ENCODE results near the gene CELSR1.
A peak's percentile ranks its signal among the peaks of the same experiment; 100 is the strongest.

Gene CELSR1

DNA sequence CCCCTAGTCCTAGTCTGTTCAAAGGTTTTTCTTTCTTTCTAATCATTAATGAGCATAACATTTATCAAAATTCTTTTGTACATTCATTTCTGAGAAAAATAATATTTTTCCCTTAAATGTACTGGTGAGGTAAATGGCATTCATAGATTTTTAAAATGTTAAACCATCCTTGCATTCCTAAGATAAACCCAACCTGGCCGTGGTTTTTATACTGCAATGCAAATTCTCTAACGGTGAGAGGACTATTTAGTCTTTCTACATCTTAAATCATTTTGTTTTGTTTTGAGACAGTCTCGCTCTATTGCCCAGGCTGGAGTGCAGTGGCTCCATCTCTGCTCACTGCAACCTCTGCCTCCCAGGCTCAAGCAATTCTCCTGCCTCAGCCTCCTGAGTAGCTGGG is 161.3 kb downstream of the CELSR1 start:
- DNase-seq (ENCODE audit: low spot score) = no peak

DNA sequence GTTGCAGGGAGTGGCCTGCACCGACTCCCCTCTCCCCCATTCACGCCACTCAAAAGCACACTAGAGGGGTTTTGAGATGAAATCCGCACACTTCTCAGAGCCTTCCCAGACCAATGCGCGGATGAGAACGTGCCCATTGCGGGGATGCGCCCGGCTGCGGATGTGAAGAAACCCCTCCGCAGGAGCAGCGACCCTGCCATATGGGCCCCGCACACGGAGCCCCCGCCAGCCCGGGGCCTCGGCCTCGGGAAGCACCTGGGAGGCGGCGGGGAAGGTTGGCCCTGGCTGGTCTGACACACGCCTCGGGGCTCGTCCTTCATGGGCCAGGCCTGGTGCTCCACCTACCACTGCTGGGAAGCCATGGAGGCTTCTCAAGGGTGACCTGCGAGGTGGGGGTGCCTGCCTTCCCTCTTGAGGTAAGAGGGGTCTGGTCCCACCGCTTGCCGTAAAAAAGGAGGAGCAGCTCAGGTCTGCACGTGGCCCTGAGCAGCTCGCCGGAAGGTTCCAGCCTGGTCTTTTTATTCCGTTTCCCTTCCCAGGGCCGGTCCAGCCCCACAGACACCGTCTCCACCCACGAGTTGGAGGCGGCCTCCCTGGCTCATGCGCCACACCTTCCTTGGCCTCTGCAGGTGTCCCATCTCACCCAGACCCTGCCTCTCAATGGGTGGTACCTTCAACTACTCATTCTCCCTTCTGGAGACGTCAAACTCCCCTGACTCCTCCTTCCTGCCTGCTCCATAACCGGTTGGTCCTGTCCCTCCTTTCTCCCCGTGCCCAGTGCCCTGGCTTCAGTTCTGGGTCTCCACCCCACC is 162.6 kb downstream of the CELSR1 start:
- DNase-seq (ENCODE audit: low spot score) = no peak

DNA sequence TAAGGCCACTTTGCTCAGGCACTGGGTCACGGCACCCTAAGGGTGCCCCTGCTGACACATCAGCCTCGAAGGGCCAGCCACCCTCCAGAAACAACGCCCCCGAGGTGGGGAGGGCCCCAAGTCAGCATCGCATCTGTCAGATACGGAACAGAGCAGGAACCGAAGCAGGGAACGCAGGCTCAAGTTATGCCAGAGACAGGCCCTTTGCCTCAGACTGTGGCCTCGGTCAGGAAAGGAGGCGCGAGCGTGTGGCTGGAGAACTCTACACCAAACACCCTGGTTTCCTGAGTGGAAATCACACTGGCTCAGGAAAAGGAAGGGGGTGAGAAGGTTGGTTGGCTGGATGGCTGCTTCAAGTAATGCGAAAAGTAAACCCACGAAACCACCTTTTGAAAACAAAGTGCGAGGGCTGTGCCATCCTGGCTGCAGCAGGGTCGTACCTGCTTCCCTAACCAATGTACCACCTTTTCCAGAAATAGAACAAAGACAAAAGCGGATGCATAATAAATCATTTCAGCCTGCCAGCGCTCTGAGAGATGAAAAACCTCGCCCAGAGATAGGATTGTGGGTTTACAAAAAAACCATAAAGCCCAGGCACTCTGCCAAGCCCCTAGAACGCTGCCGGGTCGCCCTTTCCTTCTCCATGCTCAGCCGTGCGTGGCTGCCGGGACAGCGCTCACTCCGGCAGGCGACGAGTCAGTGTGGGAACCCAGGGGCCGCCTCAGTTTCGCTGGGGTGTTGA is 163.3 kb downstream of the CELSR1 start:
- no peak for DNase-seq (ENCODE audit: low spot score)

DNA sequence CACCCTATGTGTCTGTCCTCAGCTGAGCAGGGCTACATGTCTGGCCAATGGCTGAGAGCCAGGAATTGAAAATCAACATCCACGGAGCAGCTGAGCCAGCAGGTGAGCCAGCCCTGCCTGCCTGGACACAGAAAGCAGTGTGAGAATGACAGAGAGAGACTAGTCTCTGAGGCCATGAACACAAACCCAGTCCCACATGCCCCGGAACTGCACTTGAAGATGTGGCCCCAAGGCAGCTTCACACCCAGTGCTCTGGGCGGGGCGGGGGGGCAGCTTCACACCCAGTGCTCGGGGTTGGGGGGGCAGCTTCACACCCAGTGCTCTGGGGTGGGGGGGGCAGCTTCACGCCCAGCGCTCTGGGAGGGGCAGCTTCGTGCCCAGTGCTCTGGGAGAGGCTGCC is 164.3 kb downstream of the CELSR1 start:
- DNase-seq (ENCODE audit: low spot score) = no peak

DNA sequence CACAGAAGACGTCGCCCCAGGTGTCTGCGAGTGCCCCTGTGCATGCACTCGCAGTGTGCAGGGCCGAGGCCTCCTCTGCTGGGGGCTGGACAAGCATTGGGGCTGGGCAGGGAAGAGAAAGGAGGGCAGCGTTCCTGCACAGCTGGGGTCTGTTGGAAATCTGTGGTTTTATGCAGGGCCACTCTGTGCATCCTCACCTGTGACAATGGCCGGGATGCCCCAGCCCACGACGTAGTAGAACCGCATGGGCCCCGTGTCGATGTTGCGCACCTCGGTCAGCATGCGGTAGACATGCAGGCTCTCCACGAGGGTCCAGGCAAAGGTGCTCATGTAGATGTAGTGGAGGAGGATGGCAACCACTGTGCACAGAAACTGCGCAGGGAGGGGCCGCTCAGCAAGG is 164.7 kb downstream of the CELSR1 start:
- DNase-seq (ENCODE audit: low spot score) = no peak

DNA sequence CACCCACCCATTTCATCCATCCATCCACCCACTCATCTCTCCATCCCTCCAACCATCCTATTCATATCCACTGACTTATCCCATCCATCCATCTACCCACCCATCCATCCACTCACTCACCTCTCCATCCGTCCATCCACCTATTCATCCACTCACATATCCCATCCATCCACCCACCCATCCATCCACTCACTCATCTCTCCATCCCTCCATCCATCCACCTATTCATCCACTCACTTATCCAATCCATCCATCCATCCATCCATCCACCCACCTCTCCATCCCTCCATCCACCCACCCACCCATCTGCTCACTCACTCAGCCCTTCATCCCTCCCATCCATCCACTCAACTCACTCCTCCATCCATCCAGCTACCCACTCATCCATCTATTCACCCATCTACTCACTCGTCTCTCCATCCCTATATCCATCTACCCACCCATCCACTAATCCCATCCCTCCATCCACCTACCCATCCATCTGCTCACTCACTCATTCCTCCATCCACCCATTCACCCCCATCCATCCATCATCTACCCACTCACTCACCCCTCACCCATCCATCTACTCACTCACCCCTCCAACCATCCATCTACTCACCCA is 165.7 kb downstream of the CELSR1 start:
- DNase-seq (ENCODE audit: low spot score) = no peak

DNA sequence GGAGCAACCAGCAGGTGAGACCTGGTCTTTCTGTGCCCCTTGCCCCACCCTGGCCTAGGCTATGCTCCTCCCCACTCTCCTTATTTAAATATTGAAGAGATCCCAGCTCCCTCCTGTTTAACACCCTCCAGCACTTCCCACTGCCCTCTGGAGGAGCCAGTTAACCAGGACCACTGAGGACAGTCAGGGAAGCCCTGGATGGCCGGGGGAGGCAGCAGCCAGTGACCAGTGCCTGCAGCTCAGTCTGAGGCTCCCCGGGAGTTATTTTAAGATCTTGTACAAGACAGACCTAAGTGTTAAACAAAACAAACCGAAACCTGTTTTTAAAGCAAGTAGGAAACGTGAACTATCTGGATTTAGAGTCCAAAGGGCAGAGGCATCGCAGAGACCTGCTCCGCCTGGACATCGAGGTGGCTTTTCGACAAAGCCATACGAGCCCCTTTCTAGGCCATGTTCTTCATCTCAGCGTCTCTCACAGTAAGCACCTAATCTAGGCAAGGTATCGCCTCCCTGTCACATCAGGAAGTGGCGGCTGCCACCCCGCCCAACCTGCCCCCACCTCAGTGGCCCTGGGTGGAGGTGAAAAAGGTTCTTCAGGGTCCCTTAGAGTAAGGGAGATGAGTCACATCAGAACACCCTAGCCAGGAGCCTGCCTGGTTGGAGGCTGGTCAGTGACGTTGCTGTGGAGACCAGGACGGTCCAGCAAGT is 166.7 kb downstream of the CELSR1 start:
- DNase-seq (ENCODE audit: low spot score) = no peak

DNA sequence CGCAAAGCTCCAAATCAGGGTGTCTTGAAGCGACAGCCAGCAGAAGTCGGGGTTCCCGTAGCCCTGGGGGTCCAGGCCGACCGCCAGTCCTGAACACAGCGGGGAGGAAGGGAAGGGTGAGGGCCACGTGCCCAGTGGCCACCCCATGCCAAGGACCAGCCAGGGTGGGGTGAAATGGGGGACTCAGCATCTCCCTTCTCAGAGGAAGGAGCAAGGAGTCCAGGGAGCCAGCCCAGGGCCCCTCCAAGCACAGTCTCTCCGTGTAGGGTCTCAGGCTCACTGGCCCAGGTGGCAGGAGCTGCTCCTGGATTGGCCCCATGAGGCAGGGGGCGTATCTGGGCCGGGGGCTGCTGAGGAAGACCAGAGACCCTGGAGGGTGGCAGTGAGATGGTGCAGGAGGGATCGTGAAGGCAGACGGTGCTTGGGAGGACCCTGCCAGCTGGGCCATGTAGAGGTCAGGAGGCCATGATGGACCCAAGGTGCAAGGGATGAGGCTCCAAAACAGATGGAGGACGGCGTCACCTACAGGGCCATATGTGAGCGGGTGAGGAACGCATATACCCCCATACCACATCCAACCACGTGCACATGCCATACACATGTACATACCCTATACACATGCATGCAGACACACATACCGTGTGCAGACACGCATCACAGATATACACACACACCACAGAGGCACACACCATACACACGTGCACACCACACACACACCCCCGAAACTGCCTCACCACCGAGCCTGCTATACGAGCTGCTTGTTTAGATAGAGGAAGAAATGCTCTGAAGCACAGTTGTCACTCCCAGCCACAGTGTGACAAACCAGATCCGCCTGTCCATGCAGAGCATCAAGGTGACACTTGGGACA is 167.5 kb downstream of the CELSR1 start:
- no peak for DNase-seq (ENCODE audit: low spot score)

DNA sequence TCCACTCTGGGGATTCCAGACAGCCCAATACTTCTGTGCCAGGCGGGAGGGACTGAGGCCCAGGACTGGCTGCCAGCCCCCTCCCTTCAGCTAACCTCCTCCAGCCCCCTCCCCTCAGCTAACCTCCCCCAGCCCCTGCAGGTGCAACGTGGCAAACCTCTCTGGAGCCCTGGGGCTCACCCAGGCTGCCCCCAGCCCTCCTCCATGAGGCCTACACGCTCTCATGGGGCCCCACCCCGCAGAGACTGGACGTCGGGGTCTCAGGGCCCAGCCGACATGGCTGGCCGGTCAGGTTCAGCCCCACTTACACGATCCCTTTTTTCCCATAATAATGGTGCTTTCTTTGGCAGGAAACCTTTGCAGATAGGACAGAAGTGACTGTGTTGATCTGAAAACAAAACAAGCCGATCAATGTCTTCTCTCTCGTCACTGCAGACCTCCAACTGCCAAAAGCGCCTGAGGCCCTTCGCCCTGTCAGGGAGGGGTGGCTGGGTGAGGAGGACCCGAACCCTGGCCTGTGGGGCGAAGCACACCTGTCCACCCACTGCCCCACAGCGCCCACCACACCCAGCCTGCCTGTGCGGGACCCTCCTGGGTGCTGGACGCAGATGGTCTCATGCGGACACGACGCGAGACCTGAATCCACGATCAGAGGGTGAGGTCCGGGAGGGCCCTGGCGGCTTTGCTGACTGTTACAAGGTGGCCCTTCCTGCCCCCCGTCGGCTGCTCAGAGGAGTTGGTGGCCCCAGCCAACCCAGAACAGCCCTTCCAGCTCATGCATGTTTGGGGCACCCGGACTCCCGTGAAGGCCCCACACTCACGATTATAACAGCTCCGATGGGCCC is 168.3 kb downstream of the CELSR1 start:
- no peak for DNase-seq (ENCODE audit: low spot score)

DNA sequence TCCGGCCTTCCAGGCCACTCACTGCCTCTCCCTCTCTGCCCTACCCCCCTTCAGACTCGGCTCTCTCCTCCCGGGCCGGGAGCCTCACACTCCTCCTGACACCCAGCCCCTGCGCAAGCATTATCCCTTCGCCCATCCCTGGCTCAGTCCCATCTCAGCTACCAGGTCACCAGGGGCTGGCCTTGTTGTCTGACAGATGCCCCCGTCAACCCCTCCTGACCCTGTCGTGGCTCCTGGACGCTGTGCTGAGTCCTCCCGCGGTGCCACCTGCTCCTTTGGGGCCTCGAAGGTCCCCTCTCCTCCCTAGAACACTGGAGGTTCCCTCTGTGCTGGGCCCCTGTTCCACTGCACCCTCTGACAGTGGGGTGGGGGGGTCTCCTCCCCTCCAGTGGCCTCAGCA is 169.0 kb downstream of the CELSR1 start:
- DNase-seq (ENCODE audit: low spot score) = no peak

DNA sequence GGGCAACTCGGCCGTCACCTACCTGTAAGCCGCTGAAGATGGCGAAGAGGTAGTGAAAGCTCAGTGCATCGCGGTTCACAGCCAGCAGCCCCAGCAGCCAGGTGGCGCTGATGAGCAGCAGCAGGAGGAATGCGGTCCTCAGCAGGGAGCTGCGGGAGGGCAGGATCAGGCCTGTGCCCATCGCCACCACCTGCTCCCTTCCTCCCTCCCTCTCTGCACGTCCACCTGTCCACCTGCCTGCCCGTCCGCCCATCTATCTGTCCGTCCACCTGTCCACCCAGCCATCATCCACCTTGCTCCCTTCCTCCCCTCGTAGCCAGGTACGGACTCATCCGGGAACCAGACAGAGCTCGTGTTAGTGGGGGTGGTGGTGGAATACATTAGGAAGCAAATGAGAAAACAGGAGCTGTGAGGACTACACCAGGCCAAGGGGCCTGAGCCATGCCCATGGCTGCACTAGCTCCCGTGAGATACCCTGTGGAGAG is 169.7 kb downstream of the CELSR1 start:
- peak; percentile 72 for DNase-seq (ENCODE audit: low spot score)

DNA sequence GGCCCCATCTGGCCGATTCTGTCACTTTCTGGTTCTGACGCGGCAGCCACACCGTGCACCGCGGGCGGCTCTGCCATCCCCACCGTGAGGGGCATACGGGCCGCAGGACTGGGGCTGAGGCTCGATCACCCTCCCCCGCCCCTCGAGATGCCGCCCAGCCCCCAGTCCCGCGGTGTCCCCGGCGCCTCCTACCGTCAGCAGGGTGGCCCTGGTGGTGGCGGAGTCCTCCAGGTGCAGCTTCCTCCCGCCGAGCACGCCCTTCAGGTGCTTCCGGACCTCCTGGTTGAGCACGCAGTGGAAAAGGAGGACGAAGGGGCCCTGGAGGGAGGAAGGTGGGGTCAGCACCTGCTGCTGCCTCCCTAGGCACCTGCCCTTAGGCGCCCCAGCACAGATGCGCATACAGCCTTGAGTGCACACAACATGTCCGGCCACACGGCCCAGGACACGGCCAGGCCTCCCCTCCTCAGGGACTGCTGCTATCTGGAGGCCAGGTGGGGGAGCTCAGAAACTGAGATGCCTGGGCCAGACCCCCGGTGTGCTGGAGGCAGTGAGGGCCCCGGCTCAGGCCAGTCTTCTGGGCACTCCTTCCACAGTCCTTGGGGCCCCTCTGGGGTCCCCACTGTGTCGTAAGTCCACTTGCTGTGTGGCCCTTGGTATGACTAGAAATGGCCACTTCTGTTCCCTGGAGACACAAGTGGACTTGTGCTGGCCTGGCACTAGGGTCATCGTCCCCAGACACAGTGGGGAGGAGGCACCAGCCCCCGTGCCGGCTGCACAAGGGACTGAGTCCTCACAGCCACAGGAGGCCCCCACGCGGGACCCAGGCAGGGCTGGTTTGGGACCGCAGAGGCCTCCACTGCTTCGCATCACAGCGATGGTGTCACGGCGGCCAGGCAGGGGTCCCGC is 170.4 kb downstream of the CELSR1 start:
- peak; percentile 33 for DNase-seq (ENCODE audit: low spot score)

DNA sequence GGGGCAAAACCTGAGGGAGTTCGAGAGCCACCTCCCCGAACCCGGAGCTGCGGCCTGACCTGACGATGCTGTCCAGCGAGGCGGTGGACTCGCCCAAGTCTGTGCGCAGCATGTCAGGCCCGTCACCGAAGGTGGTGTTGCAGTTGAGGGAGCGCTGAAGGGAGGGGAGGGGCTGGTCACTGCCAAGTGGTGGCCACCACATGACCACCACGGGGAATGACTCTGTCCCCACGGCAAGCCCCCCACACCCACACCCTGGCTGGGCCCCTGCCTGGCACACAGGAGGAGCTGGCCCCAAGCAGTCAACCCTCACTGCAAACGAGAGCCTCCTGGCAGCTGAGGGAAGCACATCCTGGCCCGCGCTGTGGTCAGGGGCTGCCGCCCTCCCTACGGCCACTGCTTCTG is 171.1 kb downstream of the CELSR1 start:
- no peak for DNase-seq (ENCODE audit: low spot score)

DNA sequence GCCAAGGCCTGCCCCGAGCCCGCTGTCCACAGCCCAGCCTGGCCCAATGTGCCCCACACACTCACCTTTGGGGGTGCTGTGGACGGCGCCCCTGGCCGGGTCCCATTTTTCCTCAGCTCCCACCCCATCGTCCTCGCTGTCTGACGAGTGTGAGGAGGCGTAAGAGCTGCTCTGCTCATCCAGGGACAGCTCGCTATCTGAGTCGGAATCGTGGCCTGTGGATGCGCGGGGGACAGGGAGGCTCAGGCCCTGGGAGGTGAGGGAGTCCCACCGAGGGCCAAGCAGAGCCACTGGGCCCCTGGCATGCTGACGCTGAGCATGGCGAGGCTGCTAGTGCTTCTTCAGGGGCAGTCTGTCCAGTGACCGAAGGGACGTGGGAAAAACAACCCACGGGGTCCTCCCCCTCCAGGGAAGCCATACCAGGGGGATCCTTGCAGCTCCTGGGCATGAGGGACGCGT is 172.2 kb downstream of the CELSR1 start:
- DNase-seq (ENCODE audit: low spot score) = no peak

DNA sequence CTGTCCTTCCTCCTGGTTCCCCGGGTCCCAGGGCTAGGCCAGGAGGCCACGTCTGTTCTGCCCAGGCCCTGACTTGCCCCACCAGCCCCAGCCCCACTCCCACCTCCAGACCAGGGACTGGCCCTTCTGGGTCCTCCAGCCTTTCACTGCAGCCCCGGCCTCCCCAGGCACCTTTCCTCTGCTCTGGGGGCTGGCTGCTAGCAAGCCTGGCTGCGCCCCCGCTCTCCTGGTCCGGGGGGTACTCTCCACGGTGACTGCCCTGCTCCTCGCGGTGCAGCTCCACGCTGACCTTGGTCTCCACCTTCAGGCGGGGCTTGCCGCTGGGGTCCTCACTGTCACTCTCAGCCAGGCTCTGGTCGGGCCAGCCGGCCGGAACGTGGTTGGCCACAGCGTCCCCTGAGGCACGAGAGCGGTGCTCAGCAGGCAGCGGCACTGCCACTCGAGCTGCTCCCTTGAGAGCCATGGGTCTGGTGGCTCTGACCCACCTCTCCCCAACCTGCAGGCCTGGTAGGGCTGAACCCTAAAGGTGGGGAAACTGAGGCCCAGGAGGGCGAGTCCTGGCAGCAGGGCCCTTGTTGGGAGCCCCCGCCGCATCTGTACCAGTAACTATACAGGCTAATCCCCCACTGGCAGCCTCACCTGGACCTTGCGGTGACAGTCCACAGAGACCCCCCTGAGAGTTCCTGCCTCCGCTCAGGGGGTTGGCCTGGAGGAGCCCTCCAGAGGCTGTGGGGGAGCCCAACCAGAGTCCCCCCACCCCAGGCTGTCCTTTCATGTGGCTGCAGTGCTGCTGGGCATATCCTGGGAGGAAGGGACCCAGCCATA is 172.9 kb downstream of the CELSR1 start:
- peak; percentile 22 for DNase-seq (ENCODE audit: low spot score)

DNA sequence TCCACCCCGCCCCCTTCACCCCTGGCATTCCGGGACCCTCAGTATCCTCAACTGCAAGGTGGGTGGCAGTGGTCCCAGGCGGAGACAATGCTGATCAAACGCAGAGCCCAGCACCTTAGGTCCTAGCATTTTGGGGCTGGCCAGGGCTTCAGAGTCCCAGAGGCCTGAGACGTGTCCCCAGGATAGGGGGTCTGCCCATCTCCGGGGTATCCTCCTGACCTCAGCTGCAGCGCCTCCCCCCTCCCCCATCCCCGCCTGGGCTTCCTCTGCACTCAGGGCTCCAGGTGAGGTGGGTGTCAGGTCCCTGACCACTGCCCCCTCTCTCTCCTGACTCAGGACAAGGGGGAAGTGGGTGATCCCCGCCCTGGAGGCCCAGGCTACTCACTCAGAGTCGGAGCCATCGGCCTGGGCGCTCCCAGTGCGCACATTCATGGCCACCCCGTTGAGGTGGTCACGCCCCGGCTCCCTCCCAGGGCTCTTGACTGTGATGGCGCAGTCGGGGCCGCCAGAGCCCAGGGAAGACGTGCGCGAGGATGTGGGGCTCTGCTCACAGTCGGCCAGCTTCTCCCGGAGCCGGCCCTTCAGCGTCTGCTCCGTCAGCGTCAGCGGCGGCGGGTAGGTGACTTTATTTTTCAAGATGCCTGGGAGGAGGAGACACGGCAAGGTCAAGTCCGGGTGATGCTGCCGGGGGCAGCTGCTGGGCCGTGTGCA is 173.7 kb downstream of the CELSR1 start:
- no peak for DNase-seq (ENCODE audit: low spot score)

DNA sequence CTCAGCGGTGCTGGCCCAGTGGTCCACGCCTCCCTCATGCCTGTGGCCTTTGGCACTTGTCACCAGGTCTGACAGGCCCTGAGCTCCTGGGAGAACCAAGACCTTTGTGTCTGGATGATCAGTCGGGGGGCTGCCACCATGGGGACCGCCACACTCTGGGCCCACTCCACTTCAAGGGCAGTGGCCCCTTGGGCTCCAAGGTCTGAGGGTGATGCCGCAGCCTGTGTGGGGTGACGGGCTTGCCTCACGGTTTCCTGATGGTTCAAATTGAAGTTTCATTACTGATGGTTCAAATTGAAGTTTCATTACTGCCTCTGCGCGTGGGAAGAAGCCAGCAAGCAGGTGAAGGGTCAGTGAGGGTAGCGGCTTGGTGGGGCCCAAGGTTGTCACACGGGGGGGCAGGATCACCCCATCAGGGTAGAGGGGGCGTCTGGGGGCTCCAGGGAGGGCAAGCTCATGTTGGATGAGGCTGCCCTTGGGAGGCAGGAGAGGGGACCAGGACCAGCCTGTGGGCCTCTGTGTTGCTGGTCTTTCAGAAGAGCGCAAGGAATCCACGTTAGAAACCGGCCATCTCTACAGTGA is 174.4 kb downstream of the CELSR1 start:
- no peak for DNase-seq (ENCODE audit: low spot score)

Measured in NAMALWA (cell line).